ENCODE data around the gene GAB4.
"Not testable (repeated sequence)": the region's sequence is repeated elsewhere in the genome, so short reads cannot be mapped to it uniquely, and the experiment has no call there.

DNA sequence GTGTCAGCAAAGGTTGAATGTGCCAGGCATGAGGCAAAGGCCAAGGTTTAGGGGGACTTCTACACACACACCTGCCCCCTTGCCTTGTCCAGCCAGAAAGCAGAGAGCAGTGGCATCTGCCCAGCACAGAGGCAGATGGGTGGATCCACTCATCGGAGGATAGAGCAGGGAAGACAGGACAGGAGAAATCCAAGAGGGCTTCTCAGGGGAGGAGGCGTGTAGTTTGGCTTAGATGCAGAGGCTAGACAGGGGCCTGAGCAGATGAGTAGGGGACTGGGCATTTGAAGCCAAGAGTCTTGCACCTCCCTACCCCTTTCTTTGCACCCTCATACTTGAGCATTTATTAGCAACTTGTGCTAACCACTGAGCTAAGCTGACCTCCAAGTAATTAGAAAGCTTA is 26.5 kb upstream of the GAB4 start:
- TF ChIP-seq, protein P1, sequence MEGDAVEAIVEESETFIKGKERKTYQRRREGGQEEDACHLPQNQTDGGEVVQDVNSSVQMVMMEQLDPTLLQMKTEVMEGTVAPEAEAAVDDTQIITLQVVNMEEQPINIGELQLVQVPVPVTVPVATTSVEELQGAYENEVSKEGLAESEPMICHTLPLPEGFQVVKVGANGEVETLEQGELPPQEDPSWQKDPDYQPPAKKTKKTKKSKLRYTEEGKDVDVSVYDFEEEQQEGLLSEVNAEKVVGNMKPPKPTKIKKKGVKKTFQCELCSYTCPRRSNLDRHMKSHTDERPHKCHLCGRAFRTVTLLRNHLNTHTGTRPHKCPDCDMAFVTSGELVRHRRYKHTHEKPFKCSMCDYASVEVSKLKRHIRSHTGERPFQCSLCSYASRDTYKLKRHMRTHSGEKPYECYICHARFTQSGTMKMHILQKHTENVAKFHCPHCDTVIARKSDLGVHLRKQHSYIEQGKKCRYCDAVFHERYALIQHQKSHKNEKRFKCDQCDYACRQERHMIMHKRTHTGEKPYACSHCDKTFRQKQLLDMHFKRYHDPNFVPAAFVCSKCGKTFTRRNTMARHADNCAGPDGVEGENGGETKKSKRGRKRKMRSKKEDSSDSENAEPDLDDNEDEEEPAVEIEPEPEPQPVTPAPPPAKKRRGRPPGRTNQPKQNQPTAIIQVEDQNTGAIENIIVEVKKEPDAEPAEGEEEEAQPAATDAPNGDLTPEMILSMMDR (conservative IDR thresholded peaks at IDR 0.05; ENCODE audit: low read depth in 2 of 2) = not testable (repeated sequence)
- TF ChIP-seq ZNF331 (CRISPR knock-in tag; IDR thresholded peaks at IDR 0.05; ENCODE audit: low read depth); EZH2 (IDR thresholded peaks at IDR 0.05; ENCODE audit: low read depth, unreplicated experiment); CREB1 (CRISPR knock-in tag; IDR thresholded peaks at IDR 0.05; ENCODE audit: low read depth); POLR2AphosphoS5 (IDR thresholded peaks at IDR 0.05; ENCODE audit: low read depth): not testable (repeated sequence)
- TF ChIP-seq, protein P2, sequence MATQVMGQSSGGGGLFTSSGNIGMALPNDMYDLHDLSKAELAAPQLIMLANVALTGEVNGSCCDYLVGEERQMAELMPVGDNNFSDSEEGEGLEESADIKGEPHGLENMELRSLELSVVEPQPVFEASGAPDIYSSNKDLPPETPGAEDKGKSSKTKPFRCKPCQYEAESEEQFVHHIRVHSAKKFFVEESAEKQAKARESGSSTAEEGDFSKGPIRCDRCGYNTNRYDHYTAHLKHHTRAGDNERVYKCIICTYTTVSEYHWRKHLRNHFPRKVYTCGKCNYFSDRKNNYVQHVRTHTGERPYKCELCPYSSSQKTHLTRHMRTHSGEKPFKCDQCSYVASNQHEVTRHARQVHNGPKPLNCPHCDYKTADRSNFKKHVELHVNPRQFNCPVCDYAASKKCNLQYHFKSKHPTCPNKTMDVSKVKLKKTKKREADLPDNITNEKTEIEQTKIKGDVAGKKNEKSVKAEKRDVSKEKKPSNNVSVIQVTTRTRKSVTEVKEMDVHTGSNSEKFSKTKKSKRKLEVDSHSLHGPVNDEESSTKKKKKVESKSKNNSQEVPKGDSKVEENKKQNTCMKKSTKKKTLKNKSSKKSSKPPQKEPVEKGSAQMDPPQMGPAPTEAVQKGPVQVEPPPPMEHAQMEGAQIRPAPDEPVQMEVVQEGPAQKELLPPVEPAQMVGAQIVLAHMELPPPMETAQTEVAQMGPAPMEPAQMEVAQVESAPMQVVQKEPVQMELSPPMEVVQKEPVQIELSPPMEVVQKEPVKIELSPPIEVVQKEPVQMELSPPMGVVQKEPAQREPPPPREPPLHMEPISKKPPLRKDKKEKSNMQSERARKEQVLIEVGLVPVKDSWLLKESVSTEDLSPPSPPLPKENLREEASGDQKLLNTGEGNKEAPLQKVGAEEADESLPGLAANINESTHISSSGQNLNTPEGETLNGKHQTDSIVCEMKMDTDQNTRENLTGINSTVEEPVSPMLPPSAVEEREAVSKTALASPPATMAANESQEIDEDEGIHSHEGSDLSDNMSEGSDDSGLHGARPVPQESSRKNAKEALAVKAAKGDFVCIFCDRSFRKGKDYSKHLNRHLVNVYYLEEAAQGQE (IDR thresholded peaks at IDR 0.05; ENCODE audit: unreplicated experiment) = not testable (repeated sequence)
